OCI-LY3 (cell line): ENCODE data around the gene MAP3K12.

ENCODE experiments used
- H2AFZ ChIP-seq: fragments of 200-600, 300-600 bp; shearing (Covaris generic); 2 replicates; pipeline ENCODE4 v1.6.0; 2014; ENCODE audit warnings: antibody characterized with exemption, low read depth, low read length
- H3K27ac ChIP-seq: fragments of 200-600, 300-600 bp; sonication (generic); 2 replicates; pipeline ENCODE4 v1.5.1; 2014; ENCODE audit warnings: mild to moderate bottlenecking, low read length, moderate library complexity, mixed read lengths
- H3K27me3 ChIP-seq: fragments of 200-600, 300-600 bp; sonication (generic); 2 replicates; pipeline ENCODE4 v1.6.1; 2014; ENCODE audit warnings: low read depth, low read length, mixed read lengths
- H3K36me3 ChIP-seq: fragments of 200-600, 300-600 bp; sonication (generic); replicated peaks from 2 replicates; pipeline ENCODE3; 2014; ENCODE audit warnings: low read depth, low read length, mixed read lengths
- H3K4me1 ChIP-seq: fragments of 300-600, 200-600 bp; sonication (generic); 2 replicates; pipeline ENCODE4 v1.6.1; 2014; ENCODE audit warnings: low read length, mixed read lengths
- H3K4me2 ChIP-seq: fragments of 200-600, 300-600 bp; sonication (generic); 2 replicates; pipeline ENCODE4 v1.6.1; 2014; ENCODE audit warnings: low read length, mixed read lengths
- H3K4me3 ChIP-seq: fragments of 300-600, 200-600 bp; sonication (generic); 2 replicates; pipeline ENCODE4 v1.5.1; 2014; ENCODE audit warnings: antibody characterized with exemption, mild to moderate bottlenecking, low read length, moderate library complexity
- H3K79me2 ChIP-seq: fragments of 300-600, 200-600 bp; shearing (Covaris generic); 2 replicates; pipeline ENCODE4 v1.6.1; 2014; ENCODE audit warnings: mild to moderate bottlenecking, low read length, mixed read lengths
- H3K9ac ChIP-seq: fragments of 300-600, 200-600 bp; shearing (Covaris generic); 2 replicates; pipeline ENCODE4 v1.6.0; 2014; ENCODE audit warnings: mild to moderate bottlenecking, low read length, moderate library complexity
- H3K9me3 ChIP-seq: fragments of 200-600, 300-600 bp; shearing (Covaris generic); 2 replicates; pipeline ENCODE4 v1.6.1; 2014; ENCODE audit warnings: low read length, mixed read lengths; ENCODE audit not compliant: insufficient read depth
- H4K20me1 ChIP-seq: fragments of 200-600, 300-600 bp; sonication (generic); 2 replicates; pipeline ENCODE4 v1.6.1; 2016; ENCODE audit warnings: low read length, mixed read lengths; ENCODE audit not compliant: insufficient read depth
- CTCF ChIP-seq: fragments of 200-600, 300-600 bp; sonication (generic); IDR thresholded peaks from 2 replicates; pipeline ENCODE4 v1.5.1; 2014; ENCODE audit warnings: antibody characterized with exemption, low read length, low read depth
- EZH2phosphoT487 ChIP-seq: fragments of 200-600 bp; shearing (Covaris generic); IDR thresholded peaks from 2 replicates; pipeline ENCODE4 v1.6.1; 2018; ENCODE audit warnings: antibody characterized with exemption, mixed run types, low read depth

Gene MAP3K12

DNA sequence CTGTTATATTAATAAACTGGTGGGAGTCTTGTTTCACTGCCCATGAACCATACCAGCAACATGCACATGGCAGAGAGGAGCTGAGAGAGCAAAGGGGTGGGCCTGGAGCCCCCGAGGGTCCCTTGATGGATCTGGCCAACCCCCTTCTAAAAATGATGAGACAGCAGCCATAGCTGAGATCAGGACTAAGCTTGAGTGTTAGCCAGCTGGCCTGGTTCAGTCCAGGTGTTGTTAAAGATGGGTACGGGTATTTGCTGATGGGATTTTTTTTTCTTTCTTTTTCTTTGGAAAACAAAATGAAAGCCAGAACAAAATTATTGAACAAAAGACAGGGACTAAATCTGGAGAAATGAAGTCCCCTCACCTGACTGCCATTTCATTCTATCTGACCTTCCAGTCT, 31.4 kb downstream of the MAP3K12 start:
- H3K36me3 ChIP-seq = peaks cover 83% of the 10 kb centered on the region
- no peak for TF ChIP-seq EZH2phosphoT487
- TF ChIP-seq CTCF = no peak
- H4K20me1 ChIP-seq = peaks cover 45% of the 10 kb centered on the region
- H3K9ac ChIP-seq = no peak overlapping the region
- H3K4me3 ChIP-seq = no peak overlapping the region
- no peaks in the 10 kb centered on the region for H3K4me1 ChIP-seq
- H3K27ac ChIP-seq = no peak overlapping the region
- no peaks in the 10 kb centered on the region for H3K9me3 ChIP-seq
- H3K27me3 ChIP-seq = no peaks in the 10 kb centered on the region
- no peak overlapping the region for H2AFZ ChIP-seq
- peaks cover 68% of the 10 kb centered on the region for H3K79me2 ChIP-seq
- H3K4me2 ChIP-seq = no peak overlapping the region

DNA sequence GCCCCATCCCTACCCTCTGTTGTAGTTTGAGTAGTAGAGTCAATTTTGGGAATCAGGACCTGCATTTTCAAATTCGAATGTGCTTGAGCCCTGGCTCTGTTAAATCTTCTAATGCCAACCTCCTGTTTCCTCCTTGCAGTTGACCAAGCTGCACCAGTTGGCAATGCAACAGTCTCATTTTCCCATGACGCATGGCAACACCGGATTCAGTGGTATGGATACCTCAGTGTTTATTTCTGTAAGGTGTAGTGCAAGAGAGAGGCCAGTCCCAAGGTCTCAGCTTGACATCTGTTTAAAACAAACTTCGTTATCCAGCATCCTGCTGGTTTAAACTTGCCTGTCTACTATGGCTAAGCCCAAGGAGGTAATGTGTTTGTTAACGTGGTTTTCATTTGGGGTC, 32.2 kb downstream of the MAP3K12 start:
- H3K4me3 ChIP-seq = no peak overlapping the region
- H3K9me3 ChIP-seq = no peaks in the 10 kb centered on the region
- H3K9ac ChIP-seq = no peak overlapping the region
- H3K27ac ChIP-seq = no peak overlapping the region
- peaks cover 83% of the 10 kb centered on the region for H3K36me3 ChIP-seq
- H2AFZ ChIP-seq = no peak overlapping the region
- peaks cover 49% of the 10 kb centered on the region for H4K20me1 ChIP-seq
- no peaks in the 10 kb centered on the region for H3K27me3 ChIP-seq
- TF ChIP-seq EZH2phosphoT487 (no peak), CTCF (no peak)
- peaks cover 68% of the 10 kb centered on the region for H3K79me2 ChIP-seq
- H3K4me2 ChIP-seq = no peak overlapping the region
- H3K4me1 ChIP-seq = no peaks in the 10 kb centered on the region

DNA sequence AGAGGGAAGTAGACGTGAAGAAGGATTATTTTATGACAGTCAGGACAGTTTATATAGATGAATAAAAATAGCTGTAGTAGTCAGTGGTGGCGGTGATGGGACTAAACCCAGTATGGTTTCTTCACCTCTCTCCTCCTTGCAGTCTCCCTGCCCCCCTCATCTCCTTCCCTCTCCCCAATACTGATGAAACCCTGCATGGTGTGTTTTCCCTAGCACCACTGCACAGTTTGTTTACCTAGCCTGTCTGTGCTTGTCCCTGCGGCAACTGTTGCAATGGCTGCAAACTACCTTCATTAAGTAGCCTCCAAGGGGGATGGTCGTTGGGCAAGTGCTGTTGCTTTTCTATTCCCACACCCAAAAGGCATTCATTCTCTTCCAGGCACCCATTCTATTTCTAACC, 32.6 kb downstream of the MAP3K12 start:
- no peaks in the 10 kb centered on the region for H3K4me1 ChIP-seq
- H3K36me3 ChIP-seq = peaks cover 83% of the 10 kb centered on the region
- TF ChIP-seq CTCF = no peak
- no peak for TF ChIP-seq EZH2phosphoT487
- H3K4me2 ChIP-seq = no peak overlapping the region
- H3K9me3 ChIP-seq = no peaks in the 10 kb centered on the region
- H3K79me2 ChIP-seq = peaks cover 68% of the 10 kb centered on the region
- no peak overlapping the region for H2AFZ ChIP-seq
- H3K27me3 ChIP-seq = no peaks in the 10 kb centered on the region
- peaks cover 52% of the 10 kb centered on the region for H4K20me1 ChIP-seq
- H3K27ac ChIP-seq = no peak overlapping the region
- no peak overlapping the region for H3K9ac ChIP-seq
- H3K4me3 ChIP-seq = no peak overlapping the region

GRCh38 chr12:53465679-53466078, 33.6 kb downstream of the MAP3K12 start:
- peaks cover 57% of the 10 kb centered on the region for H4K20me1 ChIP-seq
- H3K9ac ChIP-seq = no peak overlapping the region
- no peak overlapping the region for H3K27ac ChIP-seq
- no peaks in the 10 kb centered on the region for H3K27me3 ChIP-seq
- H3K4me2 ChIP-seq = no peak overlapping the region
- peaks cover 70% of the 10 kb centered on the region for H3K79me2 ChIP-seq
- H3K36me3 ChIP-seq = peaks cover 87% of the 10 kb centered on the region
- H3K4me3 ChIP-seq = no peak overlapping the region
- H3K4me1 ChIP-seq = no peaks in the 10 kb centered on the region
- H3K9me3 ChIP-seq = no peaks in the 10 kb centered on the region
- TF ChIP-seq EZH2phosphoT487 = no peak
- TF ChIP-seq CTCF = no peak
- H2AFZ ChIP-seq = no peak overlapping the region
